HepG2 (cell line): Measurements from ENCODE around the gene NTM. TPM values are rescaled to one million over a fixed set of nuclear protein-coding genes. Genes with fewer than 3 reads are reported as not detected.

Experiments used
- ATAC-seq: fragments of 200-7000 bp; cut with Tn5 transposase; 3 replicates; pipeline ENCODE4 v1.9.1; 2020; ENCODE audit warnings: mild to moderate bottlenecking, moderate library complexity
- BruUV-seq: library from RNA; stranded (reverse); fragments of 400-500 nt; replicated peaks from 2 replicates; lab custom pipeline; 2021; lab: Mats Ljungman, UMichigan
- CTCF ChIA-PET: fragments of 300-600 bp; formaldehyde crosslinking; extraction: SDS; loops from one replicate; lab custom pipeline; 2021; ENCODE audit warnings: low total read pairs, inconsistent platforms, low intra/inter-chr PET ratio; lab: Yijun Ruan, JAX
- POLR2A ChIA-PET: fragments of 350-600 bp; sonication (Branson Sonifier 250); formaldehyde crosslinking; loops from one replicate; lab custom pipeline; 2020; ENCODE audit warnings: antibody characterized with exemption, inconsistent platforms; lab: Yijun Ruan, JAX
- DNase-seq: peaks from one replicate; pipeline ENCODE4 v3.0.0-alpha.2; 2015; ENCODE audit warnings: low spot score
- FAIRE-seq: peaks from 3 replicates; lab custom pipeline; 2011; peaks lifted over from hg19 to GRCh38; lab: Jason Lieb, UNC
- H2AFZ ChIP-seq: one replicate; pipeline ENCODE4 v1.6.1; 2011; ENCODE audit warnings: low read length, inconsistent platforms
- H3K27ac ChIP-seq: fragments of 300-600 bp; 3 replicates; pipeline ENCODE4 v1.8.0; 2011; ENCODE audit warnings: mixed run types, mild to moderate bottlenecking, mixed read lengths, low read length, inconsistent platforms; ENCODE audit not compliant: insufficient read depth; ENCODE audit errors: extremely low read length
- H3K27me3 ChIP-seq, 2 experiments: fragments of 200-600 bp in 1 of 2; 2 replicates in 1 of 2; 3 replicates in 1 of 2; pipeline versions ENCODE4 v1.6.0 to v1.8.0; 2011; ENCODE audit warnings: low read length in 2 of 2, mild to moderate bottlenecking in 2 of 2, moderate library complexity in 2 of 2, inconsistent platforms in 1 of 2; ENCODE audit not compliant: insufficient read depth in 2 of 2, control insufficient read depth in 1 of 2
- H3K36me3 ChIP-seq, 2 experiments: fragments of 200-600 bp in 1 of 2; replicated peaks in 1 of 2; 2 replicates in 1 of 2; 3 replicates in 1 of 2; pipeline versions ENCODE4 v1.5.1 to v1.8.0; 2011; ENCODE audit warnings: low read length in 2 of 2, inconsistent platforms in 1 of 2; ENCODE audit not compliant: insufficient read depth in 2 of 2, control insufficient read depth in 1 of 2
- H3K4me1 ChIP-seq: 2 replicates; pipeline ENCODE4 v1.5.1; 2012; ENCODE audit warnings: low read length, inconsistent platforms; ENCODE audit not compliant: insufficient read depth
- H3K4me2 ChIP-seq: 2 replicates; pipeline ENCODE4 v1.6.0; 2011; ENCODE audit warnings: low read depth, low read length, inconsistent platforms
- H3K4me3 ChIP-seq, 3 experiments: fragments of 200-600 bp in 1 of 3; sonication (generic), shearing (Covaris generic) in 1 of 3; replicated peaks in 1 of 3; 2 replicates each; pipeline ENCODE4 v1.5.1; 2011 to 2016; ENCODE audit warnings: low read length in 3 of 3, inconsistent platforms in 2 of 3, low read depth in 2 of 3, mild to moderate bottlenecking in 2 of 3, control low read depth in 1 of 3, mixed read lengths in 1 of 3; ENCODE audit not compliant: insufficient read depth in 1 of 3
- H3K79me2 ChIP-seq: one replicate; pipeline ENCODE4 v1.6.1; 2011; ENCODE audit warnings: low read length, inconsistent platforms; ENCODE audit not compliant: insufficient read depth
- H3K9ac ChIP-seq: 2 replicates; pipeline ENCODE4 v1.6.0; 2011; ENCODE audit warnings: mild to moderate bottlenecking, low read depth, low read length, inconsistent platforms; ENCODE audit not compliant: insufficient read depth
- H3K9me3 ChIP-seq: 2 replicates; pipeline ENCODE4 v1.5.1; 2012; ENCODE audit warnings: mild to moderate bottlenecking, low read length
- H4K20me1 ChIP-seq: 2 replicates; pipeline ENCODE4 v1.6.0; 2011; ENCODE audit warnings: inconsistent platforms, mild to moderate bottlenecking, low read length, moderate library complexity; ENCODE audit not compliant: insufficient read depth
- BHLHE40 ChIP-seq: IDR thresholded peaks from 2 replicates; pipeline ENCODE4 v1.6.1; 2011; ENCODE audit warnings: low read length, improper control_type of control experiment
- MEF2D ChIP-seq: sonication (generic); formaldehyde crosslinking; IDR thresholded peaks from 2 replicates; pipeline ENCODE4 v1.5.1; 2020; ENCODE audit warnings: mild to moderate bottlenecking, missing genetic modification reagents
- PHF21A ChIP-seq: sonication (generic); formaldehyde crosslinking; IDR thresholded peaks from 2 replicates; pipeline ENCODE4 v1.5.0; 2020; ENCODE audit warnings: mild to moderate bottlenecking, missing genetic modification reagents
- POLR2AphosphoS5 ChIP-seq: IDR thresholded peaks from 2 replicates; pipeline ENCODE4 v1.6.1; 2012; ENCODE audit warnings: low read depth, low read length
- RXRA ChIP-seq: sonication (generic); formaldehyde crosslinking; IDR thresholded peaks from 2 replicates; pipeline ENCODE4 v1.5.1; 2020; ENCODE audit warnings: missing genetic modification reagents
- SMARCE1 ChIP-seq: fragments of 450-650 bp; IDR thresholded peaks from 2 replicates; pipeline ENCODE4 v1.6.1; 2017; ENCODE audit warnings: borderline replicate concordance
- ZNF468 ChIP-seq: sonication (generic); formaldehyde crosslinking; IDR thresholded peaks from 2 replicates; pipeline ENCODE4 v1.8.0; 2022; ENCODE audit warnings: mild to moderate bottlenecking, moderate library complexity, missing genetic modification reagents
- WGBS: methylation state at CpG from one replicate; pipeline ENCODE4 v1.1.6; 2017; ENCODE audit warnings: low lambda C conversion rate; 5-methylcytosine and 5-hydroxymethylcytosine counted together
- in situ Hi-C: cut with HindIII; loops from 2 replicates; pipeline ENCODE4 v1.10.0; 2017; ENCODE audit warnings: low pct_unique_long_range_greater_than_20kb; ENCODE audit not compliant: extremely low pct_ligation_motif_present
- intact Hi-C: fragments of 100-400 bp; cut with micrococcal nuclease; formaldehyde crosslinking; loops from one replicate; pipeline ENCODE4 v1.10.0; 2022; ENCODE audit not compliant: unreplicated experiment
- polyA plus RNA-seq, 8 experiments: library from polyadenylated mRNA; depleted of rRNA in 3 of 8; stranded (reverse) in 7 of 8; unstranded in 1 of 8; fragments of >200 nt; fragmentation: Illumina TruSeq in 4 of 8; extraction: Trizol in 4 of 8; gene quantifications; 2 replicates each; pipeline versions ENCODE4 v1.2.1 to v1.2.3, GENCODE V29; 2011 to 2016; ENCODE audit warnings: low read depth in 4 of 8, missing spikeins in 1 of 8, mixed read lengths in 1 of 8; ENCODE audit not compliant: insufficient read depth in 1 of 8
- total RNA-seq, 5 experiments: library from RNA; depleted of rRNA; stranded (reverse); fragments of >200 nt; fragmentation: Illumina TruSeq; extraction: Trizol; gene quantifications; 2 replicates each; pipeline ENCODE4 v1.2.3, GENCODE V29; 2016; ENCODE audit warnings: low read depth in 1 of 5
- TF ChIP-seq, protein P1 (sequence below), 2 experiments: IDR thresholded peaks; 2 replicates each; pipeline ENCODE4 v1.6.1; 2011 to 2012; ENCODE audit warnings: low read length in 2 of 2, borderline replicate concordance in 1 of 2, low read depth in 1 of 2, mild to moderate bottlenecking in 1 of 2, moderate library complexity in 1 of 2
- TF ChIP-seq, protein P2 (sequence below): IDR thresholded peaks from 2 replicates; pipeline ENCODE4 v1.6.1; 2018; ENCODE audit warnings: missing genetic modification reagents, mild to moderate bottlenecking, missing compliant biosample characterization
- TF ChIP-seq, protein P3 (sequence below): sonication (generic); formaldehyde crosslinking; IDR thresholded peaks from 2 replicates; pipeline ENCODE4 v1.4.0; 2020; ENCODE audit warnings: missing genetic modification reagents
- TF ChIP-seq, protein P4 (sequence below): sonication (generic); formaldehyde crosslinking; IDR thresholded peaks from 2 replicates; pipeline ENCODE4 v1.4.0; 2020; ENCODE audit warnings: missing genetic modification reagents

NTM gene
- total and polyA plus RNA-seq, 2 of the 13 experiments (the other 11 are each of a cell fraction or from before 2014, with no cell fraction given), result not detected

DNA sequence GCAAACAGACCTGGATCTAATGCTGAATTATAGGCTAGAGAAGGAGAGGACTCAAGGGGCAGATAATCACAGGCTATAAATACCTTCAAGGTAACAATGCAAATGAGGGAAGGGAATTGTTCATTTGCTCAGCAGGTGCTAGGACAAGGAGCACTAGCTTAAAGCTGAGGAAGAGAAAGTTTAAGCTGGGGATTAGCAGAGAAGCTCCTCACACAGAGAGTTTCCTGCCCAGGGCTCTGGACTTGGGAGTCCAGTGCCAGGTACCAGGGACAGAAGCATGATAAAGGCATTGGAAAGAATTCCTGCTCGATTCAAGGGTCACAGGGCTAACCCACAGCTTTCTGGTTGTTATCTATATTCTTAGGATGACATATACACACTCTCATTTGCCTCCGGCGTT, 509.9 kb downstream of the NTM start:
- BruUV-seq, result no TSS peak
- no peak for ATAC-seq
- H3K4me3 ChIP-seq, result no peak overlapping the region
- H2AFZ ChIP-seq, result no peak overlapping the region
- ChIA-PET POLR2A (no interaction called here), CTCF (no interaction called here)
- FAIRE-seq, result no peak
- H3K4me2 ChIP-seq, result no peak overlapping the region
- H4K20me1 ChIP-seq, result no peaks in the 10 kb centered on the region
- DNase-seq, result no peak
- 6% methylated on average over 3 of the region's 3 CpGs for WGBS
- H3K4me1 ChIP-seq, result no peaks in the 10 kb centered on the region
- in situ Hi-C loops, result no loop called here
- no peaks in the 10 kb centered on the region for H3K36me3 ChIP-seq
- 0 out of 5 replicates have a peak, but pooled peaks cover 0 to 3% of the 10 kb centered on the region in 2 experiments for H3K27me3 ChIP-seq
- TF ChIP-seq, protein P1, sequence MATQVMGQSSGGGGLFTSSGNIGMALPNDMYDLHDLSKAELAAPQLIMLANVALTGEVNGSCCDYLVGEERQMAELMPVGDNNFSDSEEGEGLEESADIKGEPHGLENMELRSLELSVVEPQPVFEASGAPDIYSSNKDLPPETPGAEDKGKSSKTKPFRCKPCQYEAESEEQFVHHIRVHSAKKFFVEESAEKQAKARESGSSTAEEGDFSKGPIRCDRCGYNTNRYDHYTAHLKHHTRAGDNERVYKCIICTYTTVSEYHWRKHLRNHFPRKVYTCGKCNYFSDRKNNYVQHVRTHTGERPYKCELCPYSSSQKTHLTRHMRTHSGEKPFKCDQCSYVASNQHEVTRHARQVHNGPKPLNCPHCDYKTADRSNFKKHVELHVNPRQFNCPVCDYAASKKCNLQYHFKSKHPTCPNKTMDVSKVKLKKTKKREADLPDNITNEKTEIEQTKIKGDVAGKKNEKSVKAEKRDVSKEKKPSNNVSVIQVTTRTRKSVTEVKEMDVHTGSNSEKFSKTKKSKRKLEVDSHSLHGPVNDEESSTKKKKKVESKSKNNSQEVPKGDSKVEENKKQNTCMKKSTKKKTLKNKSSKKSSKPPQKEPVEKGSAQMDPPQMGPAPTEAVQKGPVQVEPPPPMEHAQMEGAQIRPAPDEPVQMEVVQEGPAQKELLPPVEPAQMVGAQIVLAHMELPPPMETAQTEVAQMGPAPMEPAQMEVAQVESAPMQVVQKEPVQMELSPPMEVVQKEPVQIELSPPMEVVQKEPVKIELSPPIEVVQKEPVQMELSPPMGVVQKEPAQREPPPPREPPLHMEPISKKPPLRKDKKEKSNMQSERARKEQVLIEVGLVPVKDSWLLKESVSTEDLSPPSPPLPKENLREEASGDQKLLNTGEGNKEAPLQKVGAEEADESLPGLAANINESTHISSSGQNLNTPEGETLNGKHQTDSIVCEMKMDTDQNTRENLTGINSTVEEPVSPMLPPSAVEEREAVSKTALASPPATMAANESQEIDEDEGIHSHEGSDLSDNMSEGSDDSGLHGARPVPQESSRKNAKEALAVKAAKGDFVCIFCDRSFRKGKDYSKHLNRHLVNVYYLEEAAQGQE (IDR thresholded peaks at IDR 0.05; ENCODE audit: borderline replicate concordance in 1 of 2, low read depth in 1 of 2, low read length in 2 of 2), result no peak
- TF ChIP-seq, protein P2, sequence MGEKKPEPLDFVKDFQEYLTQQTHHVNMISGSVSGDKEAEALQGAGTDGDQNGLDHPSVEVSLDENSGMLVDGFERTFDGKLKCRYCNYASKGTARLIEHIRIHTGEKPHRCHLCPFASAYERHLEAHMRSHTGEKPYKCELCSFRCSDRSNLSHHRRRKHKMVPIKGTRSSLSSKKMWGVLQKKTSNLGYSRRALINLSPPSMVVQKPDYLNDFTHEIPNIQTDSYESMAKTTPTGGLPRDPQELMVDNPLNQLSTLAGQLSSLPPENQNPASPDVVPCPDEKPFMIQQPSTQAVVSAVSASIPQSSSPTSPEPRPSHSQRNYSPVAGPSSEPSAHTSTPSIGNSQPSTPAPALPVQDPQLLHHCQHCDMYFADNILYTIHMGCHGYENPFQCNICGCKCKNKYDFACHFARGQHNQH, result no peak
- TF ChIP-seq PHF21A (CRISPR knock-in tag) (no peak), BHLHE40 (no peak), SMARCE1 (no peak), POLR2AphosphoS5 (no peak), MEF2D (CRISPR knock-in tag) (no peak), ZNF468 (CRISPR knock-in tag) (no peak), RXRA (CRISPR knock-in tag) (no peak)
- TF ChIP-seq, protein P3, sequence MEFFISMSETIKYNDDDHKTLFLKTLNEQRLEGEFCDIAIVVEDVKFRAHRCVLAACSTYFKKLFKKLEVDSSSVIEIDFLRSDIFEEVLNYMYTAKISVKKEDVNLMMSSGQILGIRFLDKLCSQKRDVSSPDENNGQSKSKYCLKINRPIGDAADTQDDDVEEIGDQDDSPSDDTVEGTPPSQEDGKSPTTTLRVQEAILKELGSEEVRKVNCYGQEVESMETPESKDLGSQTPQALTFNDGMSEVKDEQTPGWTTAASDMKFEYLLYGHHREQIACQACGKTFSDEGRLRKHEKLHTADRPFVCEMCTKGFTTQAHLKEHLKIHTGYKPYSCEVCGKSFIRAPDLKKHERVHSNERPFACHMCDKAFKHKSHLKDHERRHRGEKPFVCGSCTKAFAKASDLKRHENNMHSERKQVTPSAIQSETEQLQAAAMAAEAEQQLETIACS (CRISPR knock-in tag), result no peak
- TF ChIP-seq, protein P4, sequence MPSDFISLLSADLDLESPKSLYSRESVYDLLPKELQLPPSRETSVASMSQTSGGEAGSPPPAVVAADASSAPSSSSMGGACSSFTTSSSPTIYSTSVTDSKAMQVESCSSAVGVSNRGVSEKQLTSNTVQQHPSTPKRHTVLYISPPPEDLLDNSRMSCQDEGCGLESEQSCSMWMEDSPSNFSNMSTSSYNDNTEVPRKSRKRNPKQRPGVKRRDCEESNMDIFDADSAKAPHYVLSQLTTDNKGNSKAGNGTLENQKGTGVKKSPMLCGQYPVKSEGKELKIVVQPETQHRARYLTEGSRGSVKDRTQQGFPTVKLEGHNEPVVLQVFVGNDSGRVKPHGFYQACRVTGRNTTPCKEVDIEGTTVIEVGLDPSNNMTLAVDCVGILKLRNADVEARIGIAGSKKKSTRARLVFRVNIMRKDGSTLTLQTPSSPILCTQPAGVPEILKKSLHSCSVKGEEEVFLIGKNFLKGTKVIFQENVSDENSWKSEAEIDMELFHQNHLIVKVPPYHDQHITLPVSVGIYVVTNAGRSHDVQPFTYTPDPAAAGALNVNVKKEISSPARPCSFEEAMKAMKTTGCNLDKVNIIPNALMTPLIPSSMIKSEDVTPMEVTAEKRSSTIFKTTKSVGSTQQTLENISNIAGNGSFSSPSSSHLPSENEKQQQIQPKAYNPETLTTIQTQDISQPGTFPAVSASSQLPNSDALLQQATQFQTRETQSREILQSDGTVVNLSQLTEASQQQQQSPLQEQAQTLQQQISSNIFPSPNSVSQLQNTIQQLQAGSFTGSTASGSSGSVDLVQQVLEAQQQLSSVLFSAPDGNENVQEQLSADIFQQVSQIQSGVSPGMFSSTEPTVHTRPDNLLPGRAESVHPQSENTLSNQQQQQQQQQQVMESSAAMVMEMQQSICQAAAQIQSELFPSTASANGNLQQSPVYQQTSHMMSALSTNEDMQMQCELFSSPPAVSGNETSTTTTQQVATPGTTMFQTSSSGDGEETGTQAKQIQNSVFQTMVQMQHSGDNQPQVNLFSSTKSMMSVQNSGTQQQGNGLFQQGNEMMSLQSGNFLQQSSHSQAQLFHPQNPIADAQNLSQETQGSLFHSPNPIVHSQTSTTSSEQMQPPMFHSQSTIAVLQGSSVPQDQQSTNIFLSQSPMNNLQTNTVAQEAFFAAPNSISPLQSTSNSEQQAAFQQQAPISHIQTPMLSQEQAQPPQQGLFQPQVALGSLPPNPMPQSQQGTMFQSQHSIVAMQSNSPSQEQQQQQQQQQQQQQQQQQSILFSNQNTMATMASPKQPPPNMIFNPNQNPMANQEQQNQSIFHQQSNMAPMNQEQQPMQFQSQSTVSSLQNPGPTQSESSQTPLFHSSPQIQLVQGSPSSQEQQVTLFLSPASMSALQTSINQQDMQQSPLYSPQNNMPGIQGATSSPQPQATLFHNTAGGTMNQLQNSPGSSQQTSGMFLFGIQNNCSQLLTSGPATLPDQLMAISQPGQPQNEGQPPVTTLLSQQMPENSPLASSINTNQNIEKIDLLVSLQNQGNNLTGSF, result no peak
- no peak overlapping the region for H3K27ac ChIP-seq
- H3K9ac ChIP-seq, result no peak overlapping the region
- H3K9me3 ChIP-seq, result no peaks in the 10 kb centered on the region
- H3K79me2 ChIP-seq, result no peaks in the 10 kb centered on the region
- intact Hi-C loops, result no loop called here
